Fibroblast of gingiva (primary cell): Measurements from ENCODE around the gene ZNF692.

Source experiments
- DNase-seq: peaks from one replicate; pipeline ENCODE4 v3.0.0-alpha.2; 2011; ENCODE audit warnings: low read depth

The ZNF692 gene

DNA sequence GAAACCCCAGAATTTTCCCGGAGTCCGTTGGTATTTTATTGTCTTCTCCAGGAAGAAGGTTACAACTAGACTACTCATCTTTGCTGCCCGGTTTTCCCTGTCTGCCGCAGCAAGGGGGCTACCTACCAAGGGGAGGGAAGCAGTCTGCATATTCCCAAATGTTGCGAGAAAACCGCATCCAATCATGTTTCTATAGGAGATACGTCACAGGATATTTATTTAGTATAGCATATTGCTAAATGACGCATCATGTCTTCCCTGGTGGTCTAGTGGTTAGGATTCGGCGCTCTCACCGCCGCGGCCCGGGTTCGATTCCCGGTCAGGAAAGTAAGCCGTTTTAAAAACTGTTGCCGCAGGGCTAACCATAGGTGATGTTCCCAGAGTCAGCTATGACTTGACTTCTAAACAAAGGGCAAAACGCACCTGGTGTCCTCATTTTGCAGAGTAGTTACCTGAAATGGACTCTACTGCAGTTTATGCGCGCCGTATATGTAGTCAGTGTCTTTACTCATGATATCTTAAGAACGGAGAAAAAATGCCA lies 15.2 kb upstream of the ZNF692 start:
- DNase-seq = no peak

DNA sequence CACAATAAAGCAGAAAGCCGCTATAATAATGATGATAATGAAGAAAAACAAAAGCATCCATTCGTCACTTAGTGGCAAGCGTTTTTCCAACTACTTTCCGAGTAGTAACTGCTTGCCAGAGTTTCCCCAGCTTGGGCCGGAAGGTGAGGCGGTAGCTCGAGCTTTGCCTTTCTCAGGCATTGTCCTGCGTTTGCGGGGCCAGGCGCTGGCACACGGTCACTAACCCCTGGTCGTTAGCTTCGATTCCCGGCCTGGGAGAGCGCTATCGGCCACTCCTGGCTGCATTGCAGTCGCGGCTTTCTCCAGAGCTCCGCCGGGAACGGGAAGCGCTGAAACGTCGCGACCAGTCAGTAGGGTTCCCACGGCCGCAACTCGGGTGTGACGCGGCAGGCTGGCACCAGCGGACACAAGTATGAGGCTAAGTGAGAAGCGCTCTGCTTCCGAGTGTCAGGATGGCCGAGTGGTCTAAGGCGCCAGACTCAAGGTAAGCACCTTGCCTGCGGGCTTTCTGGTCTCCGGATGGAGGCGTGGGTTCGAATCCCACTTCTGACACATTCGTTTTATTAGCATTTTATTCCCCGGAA lies 14.6 kb upstream of the ZNF692 start:
- DNase-seq = peak; percentile 96

DNA sequence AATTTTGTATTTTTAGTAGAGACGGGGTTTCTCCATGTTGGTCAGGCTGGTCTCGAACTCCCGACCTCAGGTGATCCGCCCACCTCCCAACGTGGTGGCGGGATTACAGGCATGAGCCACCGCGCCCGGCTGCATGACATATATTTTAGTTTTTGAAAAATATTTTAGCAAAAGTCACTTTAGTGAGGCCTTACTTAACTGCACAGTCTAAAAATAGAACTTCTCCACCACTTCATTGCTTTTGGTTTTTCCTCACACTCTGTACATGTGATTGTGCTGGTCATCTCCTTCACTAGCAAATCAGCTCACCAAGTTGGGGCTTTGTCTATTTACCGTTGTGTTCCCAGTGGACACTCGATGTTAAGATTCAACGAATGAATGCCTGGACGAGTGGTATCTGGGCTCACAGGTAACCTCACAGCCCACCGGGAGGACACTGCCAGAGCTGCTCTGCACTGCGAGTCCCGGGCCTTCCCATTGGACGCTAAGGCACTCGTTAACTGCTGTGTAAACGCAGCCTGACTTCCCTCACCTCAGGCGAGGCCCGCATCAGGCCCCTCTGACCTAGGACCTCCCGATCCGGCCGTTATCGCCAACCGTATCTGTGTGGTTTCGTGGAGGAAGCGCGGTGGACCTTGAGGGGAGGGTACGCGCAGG lies 14.0 kb upstream of the ZNF692 start:
- DNase-seq = peak; percentile 45

DNA sequence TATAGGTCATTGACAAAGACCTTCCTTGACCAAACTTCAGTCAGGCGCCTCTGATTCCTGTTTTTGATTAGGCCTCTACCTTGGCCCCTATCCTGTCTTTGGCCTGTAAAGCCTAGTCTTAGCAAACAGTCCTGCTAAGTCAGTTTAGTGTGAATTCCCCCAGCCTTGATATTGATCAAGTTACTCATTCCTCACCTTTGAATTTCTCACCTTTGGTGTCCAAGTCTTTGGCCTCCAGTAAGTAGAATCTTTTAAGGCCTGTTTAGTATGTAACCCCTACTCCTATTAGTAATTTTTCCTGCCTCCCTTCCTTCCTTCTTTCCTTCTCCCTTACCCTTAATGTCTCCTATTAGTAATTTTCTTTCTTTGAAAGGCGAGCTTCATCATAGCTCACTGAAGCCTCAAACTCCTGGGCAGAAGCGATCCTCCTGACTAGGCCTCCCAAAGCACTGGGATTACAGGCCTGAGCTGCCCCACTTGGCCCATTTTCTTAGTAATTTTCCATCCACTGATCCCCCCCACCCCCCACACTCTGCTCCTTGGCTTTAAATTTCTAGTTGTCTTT lies 13.0 kb upstream of the ZNF692 start:
- DNase-seq = no peak

DNA sequence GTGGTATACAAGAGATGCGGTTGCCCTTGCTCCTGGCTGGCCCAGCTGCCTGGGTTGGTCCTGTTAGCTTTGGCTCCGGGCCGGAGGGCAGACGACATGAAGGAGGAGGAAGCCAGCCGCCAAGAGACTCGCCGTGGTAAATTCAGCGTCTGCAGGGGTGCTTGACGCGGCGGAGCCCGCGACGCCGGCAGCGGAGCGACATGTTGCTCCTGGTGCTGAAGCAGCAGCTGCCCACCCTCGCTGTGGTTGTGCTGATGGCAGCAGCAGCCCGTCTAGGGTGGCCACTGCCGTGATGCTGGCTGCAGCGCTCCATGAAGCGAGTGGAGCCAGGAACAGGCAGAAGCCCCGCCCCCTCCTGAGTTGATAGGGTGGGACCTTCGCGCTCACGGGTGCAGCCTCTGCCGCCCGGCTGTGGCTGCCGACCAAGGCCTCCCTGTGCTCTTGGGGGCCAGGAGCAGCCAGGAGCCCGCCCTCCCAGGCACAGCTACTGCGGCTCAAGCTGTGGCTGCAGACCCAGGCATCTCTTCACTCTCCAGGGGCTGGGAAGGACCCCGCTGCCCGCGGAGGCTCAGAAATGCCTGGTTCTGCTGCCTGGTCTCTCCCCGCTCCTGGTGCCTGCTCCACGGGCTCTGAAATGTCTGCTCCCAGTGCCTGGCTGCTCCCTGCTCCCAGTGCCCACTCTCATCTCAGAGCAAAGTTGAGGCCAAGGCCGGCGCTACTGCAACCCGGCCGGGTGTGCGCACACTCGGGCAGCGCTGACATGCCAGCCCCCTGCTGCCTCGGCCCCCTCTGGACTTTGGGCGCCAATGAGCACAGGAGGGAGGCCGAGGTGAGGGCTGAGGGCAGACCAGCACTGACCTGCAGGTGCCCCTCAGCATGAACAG lies 4.4 kb upstream of the ZNF692 start:
- DNase-seq = peak; percentile 66

DNA sequence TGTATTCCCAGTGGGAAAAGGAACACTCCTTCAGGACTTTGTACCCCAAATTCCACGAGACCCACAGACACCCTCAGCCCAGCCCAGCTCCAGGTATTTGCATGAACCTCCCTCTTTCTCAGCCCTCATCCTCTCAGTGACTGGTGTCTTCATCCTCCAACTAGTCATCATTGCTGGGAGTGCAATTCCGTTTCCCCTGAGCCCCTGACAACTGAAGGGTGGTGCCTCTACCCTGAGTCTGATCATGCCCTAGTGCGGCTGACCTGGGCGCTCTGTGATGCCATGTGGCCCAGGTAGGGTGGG lies 3.8 kb upstream of the ZNF692 start:
- no peak for DNase-seq

DNA sequence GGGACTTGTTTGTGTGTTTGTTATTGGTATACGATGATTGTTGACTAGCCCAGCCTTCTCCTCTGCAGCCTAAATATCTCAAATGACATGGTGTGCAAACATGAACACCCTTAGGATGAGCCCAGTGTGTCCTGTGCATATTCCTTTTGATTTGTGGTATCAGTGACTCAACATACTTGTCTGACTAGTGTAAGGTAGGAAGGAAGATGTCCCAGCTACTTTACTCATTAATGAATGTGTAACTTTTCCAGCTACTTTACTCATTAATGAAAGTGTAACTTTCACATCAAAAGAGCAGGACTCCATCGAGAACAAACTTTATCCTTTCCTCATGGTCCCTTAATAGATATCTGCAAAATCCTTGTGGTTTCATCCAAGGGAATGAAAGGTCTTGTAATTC lies 2.7 kb upstream of the ZNF692 start:
- DNase-seq = no peak

DNA sequence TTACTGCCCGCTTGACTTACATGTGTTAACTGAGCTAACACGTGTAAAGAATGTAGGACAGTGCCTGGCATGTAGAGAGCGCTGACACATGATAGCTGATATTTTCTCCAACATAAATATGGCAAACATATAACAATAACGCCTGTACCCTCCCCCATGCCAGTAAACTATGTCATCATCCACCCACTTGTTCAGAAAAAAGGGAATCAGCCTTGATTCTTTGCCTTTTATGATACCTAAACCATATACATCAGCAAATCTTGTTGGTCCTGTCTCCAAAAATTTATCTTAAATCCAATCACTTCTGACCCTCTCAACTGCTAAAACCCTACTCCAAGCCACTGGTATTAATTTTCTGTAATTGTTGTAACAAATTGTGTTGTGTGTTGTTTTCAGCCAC lies 1.1 kb upstream of the ZNF692 start:
- DNase-seq = no peak

DNA sequence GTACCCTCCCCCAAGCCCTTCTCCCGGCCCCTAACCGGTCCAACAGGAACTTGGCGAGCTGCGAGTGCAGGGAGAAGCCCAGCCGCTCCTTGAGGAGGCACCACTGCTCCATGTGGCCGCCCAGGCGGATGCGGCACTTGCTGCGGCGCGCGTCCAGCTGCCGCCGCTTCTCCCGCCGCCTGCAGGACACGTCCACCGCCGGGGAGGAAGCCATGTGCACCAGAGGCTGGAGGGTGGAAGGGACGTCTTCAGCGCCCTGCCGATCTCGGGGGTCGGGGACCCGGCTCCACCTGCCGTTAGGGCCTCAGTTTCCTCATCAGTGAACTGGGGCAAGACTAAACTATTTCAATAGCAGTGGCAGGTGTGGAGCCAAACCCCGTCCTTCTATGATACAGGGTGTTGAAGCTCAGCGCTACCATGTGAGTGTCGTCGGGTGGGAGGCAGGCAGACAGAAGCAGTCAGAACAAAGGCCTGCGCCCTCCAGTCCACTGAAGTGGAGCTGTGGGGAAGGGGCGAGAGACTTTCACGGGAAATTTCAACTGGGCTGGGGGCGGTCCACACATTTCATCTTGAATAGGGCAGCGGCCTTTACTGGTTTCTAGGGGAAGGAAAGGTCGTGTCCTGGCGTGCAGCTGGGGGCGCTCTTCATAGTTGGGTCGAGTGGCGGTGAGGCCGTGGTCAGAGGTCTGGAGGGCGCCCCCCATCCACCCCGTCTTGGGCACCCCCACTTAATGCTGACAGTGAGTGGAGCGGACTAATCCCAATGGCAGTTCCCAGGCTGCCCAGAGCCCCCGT lies 592 bp downstream of the ZNF692 start:
- DNase-seq = peak; percentile 64

DNA sequence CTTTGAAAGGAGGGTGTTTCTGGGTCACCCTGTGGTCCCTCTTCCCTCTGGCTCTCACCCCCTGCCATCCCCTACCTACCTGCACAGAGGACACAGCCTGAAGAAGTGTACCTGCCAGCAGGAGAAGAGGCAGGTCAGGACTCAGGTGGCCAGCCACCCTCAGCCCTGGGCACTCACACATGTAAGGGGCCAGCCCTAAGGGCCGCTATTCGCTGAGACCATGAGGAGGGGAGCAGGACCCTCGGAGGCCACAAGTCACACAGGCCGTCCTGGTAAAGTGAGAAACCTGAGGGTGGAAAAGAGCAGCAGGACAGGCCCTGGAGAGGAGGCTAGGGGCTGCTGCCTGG lies 1.2 kb downstream of the ZNF692 start:
- no peak for DNase-seq

DNA sequence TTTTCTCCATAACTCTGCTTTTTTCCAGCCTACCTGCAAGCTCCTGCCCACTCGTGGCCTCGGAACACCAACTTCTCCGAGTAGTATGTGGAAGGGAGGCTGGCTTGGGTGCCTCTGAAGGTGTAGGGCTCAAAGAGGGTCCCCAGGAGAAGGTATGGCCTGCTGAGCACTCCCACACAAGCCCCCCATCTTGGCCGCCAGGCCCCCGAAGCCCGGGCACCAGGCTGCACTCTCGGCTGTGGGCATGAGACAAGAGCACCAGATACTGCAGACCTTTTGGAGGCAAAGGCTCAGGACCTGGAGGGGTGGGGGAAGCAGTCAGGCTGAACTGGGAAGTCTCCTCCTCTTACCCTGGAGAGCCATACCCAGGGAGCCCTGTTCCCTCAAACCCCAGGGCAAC lies 1.7 kb downstream of the ZNF692 start:
- DNase-seq = no peak

DNA sequence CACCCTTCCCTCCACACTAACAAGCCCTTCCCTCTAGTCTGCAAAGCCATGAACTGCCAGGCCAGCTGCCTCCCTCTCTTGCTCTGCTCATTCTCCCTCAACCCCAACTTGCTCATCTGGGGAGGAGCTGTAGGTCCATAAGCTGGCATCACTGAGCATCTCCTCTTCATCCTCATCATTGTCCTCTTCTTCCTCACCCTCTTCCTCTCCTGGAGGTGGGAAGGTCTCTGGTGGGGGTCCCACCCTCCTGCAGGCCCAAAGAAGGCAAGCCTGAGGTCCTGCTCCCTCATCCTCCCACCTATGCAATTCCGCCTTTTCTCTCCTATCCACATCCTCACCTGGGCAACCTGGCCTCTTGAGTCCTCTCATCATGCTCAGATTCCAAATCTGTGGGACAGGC lies 2.7 kb downstream of the ZNF692 start:
- DNase-seq = no peak

DNA sequence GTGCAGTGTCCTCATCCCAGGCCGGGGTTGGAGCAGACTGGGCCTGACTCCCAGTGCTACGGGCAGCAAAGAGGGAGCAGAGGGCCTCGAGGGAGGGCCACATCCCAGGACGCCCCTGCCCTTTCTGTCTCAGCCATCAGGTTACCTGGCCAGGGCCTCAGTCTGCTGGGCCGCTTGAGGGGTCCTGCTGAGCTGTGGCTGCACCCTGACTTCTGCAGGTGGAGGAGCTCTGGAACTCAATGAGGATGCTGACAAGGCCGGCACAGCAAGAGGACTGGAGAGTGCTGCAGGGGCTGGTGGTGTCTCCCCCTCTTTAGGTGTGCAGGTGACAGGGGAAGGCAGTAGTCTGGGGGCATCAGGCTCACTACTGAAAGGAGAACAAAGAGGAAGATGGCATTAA lies 3.3 kb downstream of the ZNF692 start:
- no peak for DNase-seq

DNA sequence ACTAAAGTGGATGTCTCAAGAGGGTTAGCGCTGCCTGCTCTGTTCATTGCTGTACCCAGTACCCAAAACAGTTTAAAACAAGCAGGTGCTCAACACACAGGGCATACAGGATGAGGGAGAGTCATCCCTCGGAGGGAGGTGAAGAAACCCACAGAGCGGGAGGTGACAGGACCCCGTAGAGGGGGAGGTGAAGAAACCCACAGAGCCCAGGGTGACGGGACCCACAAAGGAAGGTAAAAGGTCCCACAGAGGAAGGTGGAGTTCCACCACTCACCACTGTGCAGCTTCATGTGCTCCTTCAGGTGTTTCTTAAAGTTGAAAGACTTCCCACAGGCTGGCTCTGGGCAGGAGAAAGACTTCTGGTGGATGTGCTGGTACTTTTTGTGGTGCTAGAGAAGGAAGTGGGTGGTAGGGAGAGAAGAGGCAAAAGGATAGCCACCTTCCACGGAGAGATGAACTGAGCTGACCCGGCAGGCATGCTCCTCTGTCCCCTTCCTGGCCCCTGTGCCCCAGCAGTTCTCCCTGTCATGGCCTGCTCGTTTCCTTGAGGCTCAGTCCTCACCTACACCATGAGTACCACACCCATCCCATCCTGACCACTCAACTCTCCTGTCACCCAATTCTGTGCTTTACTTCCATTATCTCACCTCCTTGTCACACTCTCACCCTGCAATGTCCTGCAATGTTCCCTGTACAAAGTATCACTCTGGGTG lies 5.1 kb downstream of the ZNF692 start:
- no peak for DNase-seq

DNA sequence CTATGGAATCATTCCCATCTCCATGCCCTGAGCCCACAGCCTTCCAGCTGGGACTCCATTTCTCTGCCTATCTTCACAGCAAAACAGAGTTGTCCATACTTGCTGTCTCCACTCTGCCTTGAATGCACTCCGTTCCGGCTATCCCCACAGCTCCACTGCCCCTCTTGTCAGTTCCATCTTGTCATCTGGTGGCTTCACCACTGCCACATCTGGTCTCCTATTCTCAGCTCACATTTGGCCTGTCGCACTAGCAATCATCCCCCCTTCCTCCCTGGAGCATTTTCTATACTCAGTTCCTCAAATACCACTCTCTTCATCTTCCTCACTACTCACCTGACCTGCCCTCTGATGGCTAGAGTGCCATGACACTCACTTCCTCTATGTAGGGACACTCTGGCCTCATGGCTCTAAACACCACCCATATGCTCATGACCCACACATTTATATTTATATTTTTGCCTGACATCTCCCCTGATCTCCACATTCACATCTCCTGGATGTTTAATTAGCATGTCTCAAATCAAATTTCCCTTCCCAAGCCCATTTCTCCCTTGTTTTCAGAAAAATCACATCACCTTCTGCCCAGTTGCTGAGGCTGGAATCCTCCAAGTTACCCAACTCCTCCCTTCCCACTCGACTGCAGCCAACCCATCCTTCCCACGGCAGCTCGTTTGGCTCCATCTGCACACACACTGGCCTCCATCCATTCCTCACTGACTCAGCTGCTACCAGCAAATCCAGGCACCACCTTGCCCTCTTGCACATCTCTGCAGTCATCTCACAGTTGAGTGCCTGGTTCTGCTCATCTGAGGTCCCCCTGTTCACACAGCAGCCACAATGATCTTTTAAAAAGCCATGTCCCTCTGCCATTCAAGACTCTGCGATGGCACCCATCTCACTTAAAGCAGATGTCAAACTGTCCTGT lies 6.1 kb downstream of the ZNF692 start:
- DNase-seq = peak; percentile 78

DNA sequence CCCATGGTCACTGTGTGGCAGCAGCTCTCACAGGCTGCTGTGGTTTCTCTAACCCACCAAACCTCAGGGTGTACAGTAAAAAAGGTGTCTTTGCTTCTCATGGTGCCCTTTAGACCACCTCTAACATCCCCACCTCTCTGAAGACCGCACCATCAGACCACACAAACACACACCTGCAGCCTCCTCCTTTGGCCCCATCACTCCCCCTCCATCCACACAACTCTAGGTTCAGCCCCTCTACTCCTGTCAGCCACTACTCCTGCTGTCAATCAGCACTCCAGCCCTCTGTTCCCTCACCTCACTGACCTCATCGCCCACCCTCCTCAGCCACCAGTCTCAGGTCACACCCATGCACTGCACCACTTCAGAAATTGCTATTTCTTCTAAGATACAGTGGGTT lies 7.5 kb downstream of the ZNF692 start:
- DNase-seq = no peak

DNA sequence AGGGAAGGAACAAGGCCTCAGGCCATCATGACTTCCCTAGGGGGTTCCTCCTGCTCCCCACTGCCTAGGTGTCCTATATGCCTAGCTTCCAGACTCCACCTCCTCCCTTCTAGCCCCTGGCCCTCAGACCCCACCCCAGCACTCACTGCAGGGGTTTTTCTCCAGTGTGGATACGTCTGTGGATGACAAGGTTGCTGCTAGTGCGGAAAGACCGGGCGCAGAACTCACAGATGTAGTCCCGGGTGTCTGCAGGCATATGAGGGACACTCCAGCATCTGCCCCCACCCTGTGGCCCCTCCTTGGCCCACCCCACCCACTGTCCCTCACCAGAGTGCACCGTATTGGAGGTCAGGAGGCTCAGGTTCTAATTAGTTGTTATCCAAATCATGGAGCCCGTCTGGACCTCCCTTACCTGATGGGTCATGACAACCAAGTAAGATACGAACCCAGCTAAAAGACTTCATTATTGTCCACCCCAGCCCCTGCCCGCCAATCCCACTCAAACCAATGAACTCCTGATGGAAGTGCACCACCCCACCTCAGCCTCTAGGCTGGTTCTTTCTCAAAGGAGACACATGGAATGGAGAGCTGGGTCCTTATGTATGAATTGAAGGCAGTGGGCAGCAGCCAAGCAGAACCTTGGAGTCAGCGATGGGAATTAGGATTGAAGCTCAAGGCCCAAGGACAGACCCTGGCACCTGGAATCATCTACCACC lies 8.2 kb downstream of the ZNF692 start:
- DNase-seq = no peak

DNA sequence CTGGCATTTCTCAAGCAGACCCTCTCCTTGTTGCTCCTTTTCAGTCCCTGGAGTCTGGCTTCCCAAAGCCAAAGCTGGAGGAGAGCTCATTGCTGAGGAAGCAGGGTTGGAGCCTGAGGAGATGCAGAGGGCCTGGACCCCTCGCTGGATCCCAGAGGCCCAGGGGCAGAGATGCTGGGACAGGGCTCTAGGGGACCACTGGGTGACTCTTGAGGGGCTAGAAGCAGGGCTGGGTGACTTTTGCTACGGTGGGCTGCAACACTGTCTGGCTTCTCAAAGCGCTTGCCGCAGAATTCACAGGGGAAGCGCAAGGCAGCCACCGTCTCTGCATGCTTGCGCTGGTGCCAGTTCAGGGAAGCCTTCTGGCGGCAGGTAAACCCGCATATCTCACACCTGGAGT lies 8.8 kb downstream of the ZNF692 start:
- no peak for DNase-seq

DNA sequence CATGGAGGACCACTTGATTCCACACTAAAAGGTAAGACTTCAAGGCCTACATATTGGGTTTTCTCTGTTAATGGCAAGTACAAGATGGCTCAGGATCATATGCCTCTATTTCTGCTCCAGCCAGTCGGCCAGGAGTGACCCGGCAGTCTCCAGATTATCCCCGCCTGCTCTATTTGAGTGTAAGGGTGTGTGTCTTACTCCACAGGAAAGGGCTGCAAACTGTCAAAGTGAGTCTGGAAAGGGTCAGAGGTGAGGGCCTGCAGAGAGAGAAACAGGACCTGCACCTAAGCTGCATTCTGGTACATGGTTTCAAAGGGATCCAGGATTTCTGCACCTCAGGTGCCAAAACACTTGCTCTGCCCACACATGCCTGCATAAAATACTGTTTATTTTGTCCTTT lies 9.2 kb downstream of the ZNF692 start:
- no peak for DNase-seq

DNA sequence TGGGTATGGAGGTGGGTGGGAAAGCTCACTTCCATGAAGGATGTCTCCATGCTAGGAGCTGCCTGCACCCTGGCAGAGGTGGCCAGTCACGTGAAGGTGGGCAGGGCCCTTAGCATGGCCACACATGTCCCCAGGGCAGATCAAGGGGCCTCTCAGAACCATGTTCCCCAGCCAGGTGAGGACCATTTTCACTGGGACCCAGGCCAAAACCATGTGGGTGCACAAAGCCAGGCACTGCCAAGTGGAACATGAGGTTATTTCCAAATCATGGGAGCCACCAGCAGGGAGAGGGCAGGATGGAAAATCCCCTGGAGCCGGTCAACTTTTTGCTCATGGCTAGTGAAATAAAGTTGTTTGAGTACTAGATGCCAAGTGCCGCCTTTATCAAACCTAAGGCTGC lies 9.7 kb downstream of the ZNF692 start:
- no peak for DNase-seq
